Superior temporal gyrus (tissue), 1 donor: ENCODE data around the gene NUFIP2.
"Not testable (repeated sequence)": the region's sequence is repeated elsewhere in the genome, so short reads cannot be mapped to it uniquely, and the experiment has no call there.

ENCODE experiments used
- DNase-seq: peaks from one replicate; pipeline ENCODE4 v3.0.0-alpha.2; 2016; ENCODE audit errors: extremely low spot score

The NUFIP2 gene

GRCh38 chr17:29293890-29294579, at the start of gene NUFIP2:
NUFIP2 (minus strand) TSS chr17:29294148; CDS start chr17:29294059, 89 bp downstream.
- peak; percentile 99 for DNase-seq

DNA sequence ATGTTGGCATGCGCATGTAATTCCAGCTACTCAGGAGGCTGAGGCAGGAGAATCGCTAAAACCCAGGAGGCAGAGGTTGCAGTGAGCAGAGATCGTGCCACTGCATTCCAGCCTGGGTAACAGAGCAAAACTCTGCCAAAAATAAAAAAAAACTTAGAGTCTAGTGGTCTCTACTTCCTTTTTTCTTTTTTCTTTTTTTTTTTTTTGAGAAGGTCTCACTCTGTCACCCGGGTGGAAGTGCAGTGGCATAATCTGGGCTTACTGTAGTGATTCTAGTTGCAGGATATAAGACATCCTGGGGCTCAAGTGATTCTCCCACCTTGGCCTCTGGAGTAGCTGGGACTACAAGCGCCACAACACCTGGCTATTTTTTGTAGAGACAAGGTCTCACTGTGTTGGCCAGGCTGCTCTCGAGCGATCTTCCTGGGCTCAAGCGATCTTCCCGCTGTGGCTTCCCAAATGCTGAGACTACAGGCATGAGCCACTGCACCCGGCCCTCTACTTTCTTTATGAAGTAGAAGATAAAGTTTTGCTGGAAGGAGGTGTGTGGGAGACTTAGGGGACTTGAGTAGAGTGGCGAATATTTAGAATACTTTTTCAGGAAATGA, 48.3 kb upstream of the NUFIP2 start:
- DNase-seq = no peak

DNA sequence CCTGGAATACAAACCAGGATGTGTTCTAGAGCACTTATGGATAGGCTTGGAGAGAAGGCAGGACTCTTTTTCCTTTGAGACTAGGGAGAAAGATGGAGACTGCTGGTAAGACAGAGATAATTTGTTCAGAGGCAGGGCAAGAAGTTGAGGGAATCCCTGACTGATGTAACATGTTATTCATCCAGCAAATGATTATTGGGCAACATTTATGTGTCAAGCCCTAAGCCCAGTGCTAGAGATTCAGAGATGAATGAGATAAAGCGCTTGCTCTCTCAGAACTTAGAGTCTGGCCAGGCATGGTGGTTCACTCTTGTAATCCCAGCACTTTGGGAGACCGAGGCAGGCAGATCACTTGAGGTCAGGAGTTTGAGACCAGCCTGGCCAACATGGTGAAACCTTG, 47.8 kb upstream of the NUFIP2 start:
- no peak for DNase-seq

GRCh38 chr17:29339016-29339415, 45.1 kb upstream of the NUFIP2 start:
- not testable (repeated sequence) for DNase-seq

- peak; percentile 28 for DNase-seq
Observed at GRCh38 chr17:29331708-29332085, 37.7 kb upstream of the NUFIP2 start.

- no peak for DNase-seq
Observed at GRCh38 chr17:29331075-29331707, 37.2 kb upstream of the NUFIP2 start.

DNA sequence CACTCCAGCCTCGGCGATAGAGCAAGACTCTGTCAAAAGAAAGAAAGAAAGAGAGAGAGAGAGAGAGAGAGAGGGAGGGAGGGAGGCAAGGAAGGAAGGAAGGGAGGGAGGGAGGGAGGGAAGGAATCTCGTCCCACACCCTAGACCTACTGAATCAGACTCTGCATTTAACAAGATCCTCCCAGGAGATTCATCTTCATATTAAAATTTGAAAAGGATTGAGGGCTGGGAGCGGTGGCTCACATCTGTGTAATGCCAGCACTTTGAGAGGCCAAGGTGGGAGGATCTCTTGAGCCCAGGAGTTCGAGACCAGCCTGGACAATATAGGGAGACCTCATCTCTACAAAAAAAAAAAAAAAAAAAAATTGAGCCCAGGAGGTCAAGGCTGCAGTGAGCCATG, 33.5 kb upstream of the NUFIP2 start:
- DNase-seq = no peak

DNA sequence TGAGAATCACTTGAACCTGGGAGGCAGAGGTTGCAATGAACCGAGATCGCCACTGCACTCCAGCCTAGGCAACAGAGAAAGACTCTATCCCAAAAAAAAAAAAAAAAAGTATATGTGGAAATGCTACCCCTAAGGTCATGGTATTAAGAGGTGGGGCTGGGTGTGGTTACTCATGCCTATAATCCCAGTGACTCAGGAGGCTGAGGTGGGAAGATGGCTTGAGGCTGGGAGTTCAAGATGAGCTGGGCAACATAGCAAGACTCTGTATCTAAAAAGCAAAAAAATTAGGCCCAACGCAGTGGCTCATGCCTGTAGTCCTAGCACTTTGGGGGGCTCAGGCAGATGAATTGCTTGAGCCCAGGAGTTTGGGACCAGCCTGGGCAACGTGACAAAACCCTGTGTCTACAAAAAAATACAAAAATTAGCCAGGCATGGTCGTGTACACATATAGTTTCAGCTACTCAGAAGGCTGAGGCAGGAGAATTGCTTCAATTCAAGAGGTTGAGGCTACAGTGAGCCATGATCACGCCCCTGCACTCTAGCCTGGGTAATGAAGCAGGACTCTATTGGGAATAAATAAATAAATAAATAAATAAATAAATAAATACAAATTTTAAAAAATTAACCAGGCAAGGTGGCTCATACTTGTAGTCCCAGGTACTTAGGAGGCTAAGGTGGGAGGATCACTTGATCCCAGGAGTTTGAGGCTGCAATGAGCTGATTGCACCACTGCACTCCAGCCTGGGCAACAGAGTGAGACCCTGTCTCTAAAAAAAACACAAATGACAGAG, 32.3 kb upstream of the NUFIP2 start:
- no peak for DNase-seq

DNA sequence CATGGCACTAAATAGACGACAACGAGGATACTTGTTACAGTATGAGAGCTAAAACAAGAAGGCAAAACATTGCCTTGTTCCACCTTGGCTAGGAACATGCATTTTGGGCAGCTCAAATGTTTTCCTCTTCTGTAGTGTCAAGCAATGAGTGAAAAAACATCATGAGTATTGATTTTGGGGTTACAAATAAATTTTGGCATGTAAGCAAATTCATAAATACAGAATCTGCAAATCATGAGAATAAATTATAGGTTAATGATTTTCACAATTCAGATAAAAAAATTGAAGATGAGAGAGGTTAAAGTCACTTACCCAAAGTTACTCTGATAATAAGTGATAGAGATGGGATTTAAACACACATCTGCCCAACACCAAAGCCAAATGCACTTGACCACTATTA, 28.4 kb upstream of the NUFIP2 start:
- no peak for DNase-seq

DNA sequence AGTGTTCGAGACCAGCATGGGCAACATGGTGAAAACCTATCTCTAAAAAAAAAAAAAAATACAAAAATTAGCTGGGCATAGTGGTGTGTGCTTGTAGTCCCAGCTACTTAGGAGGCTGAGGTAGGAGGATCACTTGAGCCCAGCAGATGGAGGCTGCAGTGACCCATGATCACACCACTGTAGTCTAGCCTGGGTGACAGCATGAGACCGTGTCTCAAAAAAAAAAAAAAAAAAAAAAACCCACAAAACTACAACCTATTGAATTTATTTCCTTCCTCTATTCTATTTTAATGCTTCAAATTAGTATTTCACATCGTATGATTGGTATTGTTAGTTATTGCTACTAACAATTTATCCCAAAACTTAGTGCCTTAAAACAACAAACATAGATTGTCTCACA, 9.4 kb upstream of the NUFIP2 start:
- no peak for DNase-seq

DNA sequence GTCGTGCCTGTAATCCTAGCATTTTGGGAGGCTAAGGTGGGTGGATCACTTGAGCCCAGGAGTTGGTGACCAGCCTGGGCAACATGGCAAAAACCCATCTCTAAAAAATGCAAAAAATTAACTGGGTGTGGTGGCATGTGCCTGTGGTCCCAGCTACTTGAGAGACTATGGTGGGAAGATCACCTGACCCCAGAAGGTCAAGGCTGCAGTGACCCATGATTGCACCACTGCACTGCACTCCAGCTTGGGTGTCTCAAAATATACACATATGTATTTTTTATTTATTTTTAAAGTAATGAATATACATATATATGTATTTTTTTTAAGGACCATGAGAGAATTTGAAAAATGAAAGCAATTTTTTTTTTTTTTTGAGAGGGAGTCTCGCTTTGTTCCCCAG, 5.1 kb upstream of the NUFIP2 start:
- DNase-seq = no peak

GRCh38 chr17:29295420-29295819, 1.5 kb upstream of the NUFIP2 start:
- DNase-seq = no peak

- DNase-seq = no peak
Observed at GRCh38 chr17:29294580-29294900, 592 bp upstream of the NUFIP2 start.

DNA sequence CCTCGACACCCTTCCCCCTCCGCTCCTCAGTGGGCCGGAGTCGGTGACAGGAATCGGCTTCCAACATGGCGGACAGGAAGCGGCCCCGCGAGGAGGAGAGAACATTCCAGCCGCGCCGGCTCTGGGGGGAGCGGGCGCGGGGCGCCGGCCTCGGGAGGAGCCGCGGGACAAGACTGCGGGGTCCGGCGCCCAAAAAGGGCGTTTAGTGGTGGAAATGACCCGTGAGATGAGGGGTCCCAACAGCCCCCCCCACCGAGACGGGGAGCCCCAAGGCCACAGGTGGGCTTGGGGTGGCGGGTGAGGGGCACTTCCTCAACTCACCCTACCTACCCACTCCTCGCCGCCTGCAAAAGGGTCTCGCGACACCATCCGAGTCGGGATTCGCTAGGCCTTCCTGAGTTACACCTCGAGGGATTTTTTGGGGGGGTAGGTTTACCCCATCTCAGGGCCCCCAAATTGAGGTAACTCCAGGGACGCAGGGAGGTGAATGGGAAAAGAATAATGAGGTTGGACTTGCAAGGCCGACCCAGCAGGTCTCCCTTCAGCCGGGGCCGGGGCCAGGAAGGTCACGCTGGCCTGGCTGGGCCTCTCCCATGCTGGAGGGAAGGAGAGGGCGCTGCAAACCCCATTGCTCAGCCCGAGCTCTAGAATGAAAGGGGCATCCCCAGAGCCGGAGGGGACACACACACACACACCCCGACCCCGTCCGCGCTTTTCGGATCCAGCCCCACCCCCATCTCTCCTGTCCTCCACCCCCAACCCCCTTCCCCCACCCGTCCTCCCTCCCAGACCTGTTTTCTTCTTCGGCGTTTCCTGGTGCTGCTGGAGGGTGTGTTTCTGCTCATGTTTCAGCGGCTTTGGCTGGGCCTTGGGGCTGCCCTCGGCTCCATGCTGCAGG, 707 bp downstream of the NUFIP2 start:
- peak; percentile 45 for DNase-seq

DNA sequence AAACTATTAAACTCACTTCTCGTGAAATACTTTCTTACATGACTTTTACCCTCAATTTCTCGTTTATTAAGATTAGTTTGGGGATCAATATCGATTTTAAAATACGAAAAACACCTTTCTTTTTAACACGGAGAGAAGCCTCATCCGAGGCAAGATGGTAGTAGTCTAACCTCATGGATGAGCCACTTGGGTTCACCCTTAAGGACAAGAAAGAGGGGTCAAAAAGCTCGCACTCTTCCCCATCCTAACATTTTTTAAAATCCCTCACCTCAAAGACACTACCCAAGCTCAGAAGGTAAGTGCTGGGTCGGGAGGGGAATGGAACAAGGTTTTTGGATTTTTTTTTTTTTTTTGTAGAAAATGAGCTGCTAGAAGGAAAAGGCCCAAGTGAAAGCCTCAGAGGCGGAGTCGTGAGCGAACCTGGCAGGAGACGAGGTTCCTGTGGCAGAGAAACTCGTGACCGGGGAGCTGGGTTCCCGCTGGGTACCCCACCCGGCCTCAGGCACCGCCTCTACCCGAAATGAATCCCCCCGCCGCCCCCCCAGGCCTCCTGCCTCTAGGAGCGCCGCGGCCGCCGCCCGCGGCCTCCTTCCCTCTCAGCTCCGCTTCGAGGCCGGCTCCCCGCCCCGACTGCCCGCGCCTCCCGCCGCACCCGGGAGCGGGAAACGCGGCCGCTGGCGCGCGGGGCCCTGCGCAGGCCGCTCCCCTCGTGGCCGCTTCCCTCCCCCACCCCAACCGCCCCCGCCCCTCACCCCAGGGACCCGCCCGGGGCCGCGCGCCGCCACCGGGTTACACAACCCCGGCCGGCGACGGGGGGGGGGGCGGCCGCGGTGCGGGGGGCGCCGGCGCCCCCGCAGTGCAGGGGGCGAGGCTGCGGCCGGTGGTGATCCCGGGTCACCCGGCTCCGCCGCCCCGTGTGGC, 1.6 kb downstream of the NUFIP2 start:
- peak; percentile 55 for DNase-seq

DNA sequence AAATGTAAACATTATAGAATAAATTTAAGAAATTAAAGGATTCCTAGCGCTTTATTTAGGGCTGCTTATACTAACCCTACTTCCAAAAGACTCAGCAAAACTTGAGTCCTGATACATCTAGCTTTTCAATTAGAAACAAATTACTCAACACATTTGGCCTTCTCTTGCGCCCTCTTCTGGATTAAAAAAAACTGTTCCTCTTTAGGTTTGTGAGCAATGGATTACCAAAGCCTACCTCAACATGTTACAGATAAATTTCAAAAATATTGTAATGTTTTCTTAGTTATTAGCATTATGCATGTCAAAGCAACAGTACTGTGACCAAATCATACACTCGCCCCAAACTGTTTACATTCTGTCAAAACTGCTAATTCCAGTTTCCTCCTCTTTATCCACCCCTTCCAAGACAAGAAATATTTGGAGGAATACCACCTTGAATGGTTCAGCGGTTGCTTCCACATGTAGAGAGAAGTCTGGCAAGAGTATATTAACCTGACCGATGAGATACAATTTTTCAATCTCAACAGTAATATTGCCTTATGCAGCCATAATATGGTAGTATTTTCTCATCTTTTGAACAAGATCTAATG, 2.7 kb downstream of the NUFIP2 start:
- DNase-seq = peak; percentile 97

- no peak for DNase-seq
Observed at GRCh38 chr17:29289852-29290251, 4.1 kb downstream of the NUFIP2 start.

DNA sequence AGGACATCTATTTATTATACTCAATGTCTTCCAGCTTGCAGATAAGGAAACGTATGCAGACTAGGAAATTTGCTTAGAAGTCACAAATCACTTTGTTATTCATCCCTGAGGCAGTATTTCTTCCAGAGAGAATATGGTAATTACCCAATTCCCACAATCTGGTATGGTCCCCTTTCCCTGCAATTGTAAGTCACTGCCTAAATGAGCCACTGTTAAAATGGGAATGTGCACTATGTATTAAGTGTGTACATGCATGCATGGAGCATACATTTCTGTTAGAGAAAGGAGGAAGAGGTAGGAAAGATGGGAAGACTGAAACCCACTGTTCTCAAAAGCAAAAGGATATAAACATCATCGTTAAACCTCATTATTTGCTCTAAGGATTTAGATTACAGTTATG, 10.0 kb downstream of the NUFIP2 start:
- no peak for DNase-seq

GRCh38 chr17:29283496-29283895, 10.5 kb downstream of the NUFIP2 start:
- DNase-seq = no peak
